ENCODE data around the gene SFXN3. TPM values are rescaled to one million over a fixed set of nuclear protein-coding genes. Genes with fewer than 3 reads are reported as not detected.

Gene SFXN3
- total RNA-seq, 2 experiments from 2014 or later, result 0.41 TPM; not detected in 1

- Histone ChIP-seq H3K9me3 (ENCODE audit: low read length) (no peaks in the 10 kb centered on the region), H3K79me2 (ENCODE audit: insufficient read depth, low read depth, low read length) (no peaks in the 10 kb centered on the region), H3K36me3 (ENCODE audit: insufficient read depth, low read length) (no peaks in the 10 kb centered on the region), H3K4me2 (ENCODE audit: low read length) (no peak overlapping the region), H3K9me2 (ENCODE audit: insufficient read depth, low read length) (no peaks in the 10 kb centered on the region), H4K20me1 (ENCODE audit: insufficient read depth, low read length) (no peaks in the 10 kb centered on the region; the same call in 1 of the 2 replicates), H3K27ac (ENCODE audit: low read depth, low read length, poor library complexity, severe bottlenecking) (no peak overlapping the region), H3K4me1 (ENCODE audit: insufficient read depth, low read length, poor library complexity, severe bottlenecking) (no peaks in the 10 kb centered on the region), H3K4me3 (ENCODE audit: low read depth, low read length, poor library complexity, severe bottlenecking) (no peak overlapping the region), H2AFZ (ENCODE audit: low read length) (no peak overlapping the region)
- TF ChIP-seq EZH2phosphoT487 (IDR thresholded peaks at IDR 0.05; ENCODE audit: borderline replicate concordance, low read depth, low read length), result no peak
- TF ChIP-seq, protein P1, sequence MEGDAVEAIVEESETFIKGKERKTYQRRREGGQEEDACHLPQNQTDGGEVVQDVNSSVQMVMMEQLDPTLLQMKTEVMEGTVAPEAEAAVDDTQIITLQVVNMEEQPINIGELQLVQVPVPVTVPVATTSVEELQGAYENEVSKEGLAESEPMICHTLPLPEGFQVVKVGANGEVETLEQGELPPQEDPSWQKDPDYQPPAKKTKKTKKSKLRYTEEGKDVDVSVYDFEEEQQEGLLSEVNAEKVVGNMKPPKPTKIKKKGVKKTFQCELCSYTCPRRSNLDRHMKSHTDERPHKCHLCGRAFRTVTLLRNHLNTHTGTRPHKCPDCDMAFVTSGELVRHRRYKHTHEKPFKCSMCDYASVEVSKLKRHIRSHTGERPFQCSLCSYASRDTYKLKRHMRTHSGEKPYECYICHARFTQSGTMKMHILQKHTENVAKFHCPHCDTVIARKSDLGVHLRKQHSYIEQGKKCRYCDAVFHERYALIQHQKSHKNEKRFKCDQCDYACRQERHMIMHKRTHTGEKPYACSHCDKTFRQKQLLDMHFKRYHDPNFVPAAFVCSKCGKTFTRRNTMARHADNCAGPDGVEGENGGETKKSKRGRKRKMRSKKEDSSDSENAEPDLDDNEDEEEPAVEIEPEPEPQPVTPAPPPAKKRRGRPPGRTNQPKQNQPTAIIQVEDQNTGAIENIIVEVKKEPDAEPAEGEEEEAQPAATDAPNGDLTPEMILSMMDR (conservative IDR thresholded peaks at IDR 0.05; ENCODE audit: low read length), result no peak
- POLR2A ChIA-PET, result interaction anchor here (0.6 to 1.2 kb wide), 3 partner anchors 11 to 113 kb away, joined by 3 to 5 read pairs (median 3); no protein-coding TSS in a partner anchor
- CTCF ChIA-PET (ENCODE audit: unreplicated experiment), result interaction anchor here (1.0 to 1.5 kb wide), 2 partner anchors 10 to 14 kb away, joined by 3 read pairs; no protein-coding TSS in a partner anchor
- intact Hi-C loops (cut with micrococcal nuclease; ENCODE audit: unreplicated experiment), result no loop called here
- DNase-seq (ENCODE audit: low spot score), result no peak
- BruUV-seq (replicated peaks), result no TSS peak
Observed at GRCh38 chr10:101028446-101029337, 2.3 kb upstream of the SFXN3 start.

DNA sequence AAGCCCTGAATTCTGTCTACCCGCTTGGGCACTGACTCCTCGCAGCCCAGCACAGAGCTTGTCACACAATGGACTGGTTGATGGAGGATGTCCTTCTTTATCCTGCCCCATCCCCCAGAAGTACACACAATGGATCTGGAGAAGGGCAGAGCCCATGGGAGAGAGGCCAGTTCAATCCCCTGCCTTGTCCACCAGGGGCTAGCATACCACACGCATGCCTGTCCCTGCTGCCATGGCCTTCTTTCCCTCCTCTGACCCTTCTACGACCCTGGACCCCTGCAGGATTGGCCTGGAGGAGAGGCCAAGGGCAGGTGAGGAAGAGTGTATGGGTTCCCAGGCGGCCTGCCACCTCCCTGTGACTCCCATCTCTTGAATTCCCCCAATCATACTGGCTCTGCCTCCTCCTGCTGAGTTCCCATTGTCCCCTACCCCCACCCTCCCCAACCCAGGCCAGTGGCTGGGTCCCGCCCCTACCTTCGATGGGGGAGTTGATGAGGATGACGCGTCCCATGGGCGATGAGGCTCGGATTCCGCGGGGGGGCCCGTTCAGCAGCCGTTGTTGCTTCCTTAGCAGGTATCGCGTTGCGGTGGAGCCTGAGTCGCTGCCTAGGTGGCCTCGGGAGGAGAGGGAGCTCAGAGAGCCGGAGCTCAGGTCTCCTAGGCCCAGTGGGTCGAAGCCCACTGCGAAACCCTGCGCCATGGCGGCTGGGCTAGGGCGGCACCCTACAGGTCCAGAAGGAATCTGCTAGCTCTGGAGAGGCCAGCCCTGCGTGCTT, 1.3 kb upstream of the SFXN3 start:
- Histone ChIP-seq H3K27ac (ENCODE audit: low read depth, low read length, poor library complexity, severe bottlenecking) (no peak overlapping the region), H3K9me2 (ENCODE audit: insufficient read depth, low read length) (no peaks in the 10 kb centered on the region), H4K20me1 (ENCODE audit: insufficient read depth, low read length) (no peaks in the 10 kb centered on the region; the same call in 1 of the 2 replicates), H3K4me2 (ENCODE audit: low read length) (no peak overlapping the region), H3K4me1 (ENCODE audit: insufficient read depth, low read length, poor library complexity, severe bottlenecking) (no peaks in the 10 kb centered on the region), H3K36me3 (ENCODE audit: insufficient read depth, low read length) (no peaks in the 10 kb centered on the region), H3K9me3 (ENCODE audit: low read length) (no peaks in the 10 kb centered on the region), H3K79me2 (ENCODE audit: insufficient read depth, low read depth, low read length) (no peaks in the 10 kb centered on the region), H3K4me3 (ENCODE audit: low read depth, low read length, poor library complexity, severe bottlenecking) (no peak overlapping the region), H2AFZ (ENCODE audit: low read length) (no peak overlapping the region)
- intact Hi-C loops (cut with micrococcal nuclease; ENCODE audit: unreplicated experiment), result no loop called here
- no TSS peak for BruUV-seq (replicated peaks)
- DNase-seq (ENCODE audit: low spot score), result no peak
- TF ChIP-seq, protein P1 (conservative IDR thresholded peaks at IDR 0.05; ENCODE audit: low read length), result no peak
- no peak for TF ChIP-seq EZH2phosphoT487 (IDR thresholded peaks at IDR 0.05; ENCODE audit: borderline replicate concordance, low read depth, low read length)
- POLR2A ChIA-PET, result no interaction called here
- CTCF ChIA-PET (ENCODE audit: unreplicated experiment), result interaction anchor here (0.6 to 1.5 kb wide), 3 partner anchors 11 to 1216 kb away, joined by 3 read pairs; no protein-coding TSS in a partner anchor

Measured in OCI-LY7 (cell line).